ENCODE results near the gene SCAMP2. TPM values are rescaled to one million over a fixed set of nuclear protein-coding genes. Genes with fewer than 3 reads are reported as not detected.

Gene SCAMP2
- total RNA-seq, 1 donor from 2014 or later = 93.4 TPM

DNA sequence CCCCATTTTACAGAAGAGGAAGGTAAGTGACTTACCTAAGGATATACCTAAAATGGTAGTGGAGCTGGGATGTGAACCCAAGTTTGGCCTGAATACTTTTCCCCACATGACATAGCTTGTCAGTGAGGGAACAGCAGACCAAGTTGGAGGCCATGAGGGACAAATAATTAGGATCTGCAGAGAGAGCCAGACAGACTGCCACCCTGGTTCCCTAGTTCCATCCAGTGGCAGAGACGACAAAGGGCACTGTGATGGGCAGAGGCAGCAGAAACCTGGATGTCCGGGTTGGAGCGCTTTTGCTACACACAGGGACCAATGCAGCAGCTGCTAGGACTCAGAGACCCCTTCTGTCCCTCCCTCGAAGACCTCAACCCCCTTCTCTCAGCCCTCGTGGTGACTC is 45.6 kb downstream of the SCAMP2 start:
- H3K4me3 ChIP-seq (ENCODE audit: low read depth, low read length) = no peak overlapping the region
- H3K27me3 ChIP-seq (ENCODE audit: control insufficient read depth, insufficient read depth, low read length) = peaks cover 43% of the 10 kb centered on the region
- no peaks in the 10 kb centered on the region for H3K36me3 ChIP-seq (ENCODE audit: control insufficient read depth, insufficient read depth, low read length)
- no peak for DNase-seq (ENCODE audit: low read depth)
- TF ChIP-seq, protein P1, sequence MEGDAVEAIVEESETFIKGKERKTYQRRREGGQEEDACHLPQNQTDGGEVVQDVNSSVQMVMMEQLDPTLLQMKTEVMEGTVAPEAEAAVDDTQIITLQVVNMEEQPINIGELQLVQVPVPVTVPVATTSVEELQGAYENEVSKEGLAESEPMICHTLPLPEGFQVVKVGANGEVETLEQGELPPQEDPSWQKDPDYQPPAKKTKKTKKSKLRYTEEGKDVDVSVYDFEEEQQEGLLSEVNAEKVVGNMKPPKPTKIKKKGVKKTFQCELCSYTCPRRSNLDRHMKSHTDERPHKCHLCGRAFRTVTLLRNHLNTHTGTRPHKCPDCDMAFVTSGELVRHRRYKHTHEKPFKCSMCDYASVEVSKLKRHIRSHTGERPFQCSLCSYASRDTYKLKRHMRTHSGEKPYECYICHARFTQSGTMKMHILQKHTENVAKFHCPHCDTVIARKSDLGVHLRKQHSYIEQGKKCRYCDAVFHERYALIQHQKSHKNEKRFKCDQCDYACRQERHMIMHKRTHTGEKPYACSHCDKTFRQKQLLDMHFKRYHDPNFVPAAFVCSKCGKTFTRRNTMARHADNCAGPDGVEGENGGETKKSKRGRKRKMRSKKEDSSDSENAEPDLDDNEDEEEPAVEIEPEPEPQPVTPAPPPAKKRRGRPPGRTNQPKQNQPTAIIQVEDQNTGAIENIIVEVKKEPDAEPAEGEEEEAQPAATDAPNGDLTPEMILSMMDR (IDR thresholded peaks at IDR 0.05; ENCODE audit: insufficient read depth, low read length, poor library complexity, severe bottlenecking) = no peak

DNA sequence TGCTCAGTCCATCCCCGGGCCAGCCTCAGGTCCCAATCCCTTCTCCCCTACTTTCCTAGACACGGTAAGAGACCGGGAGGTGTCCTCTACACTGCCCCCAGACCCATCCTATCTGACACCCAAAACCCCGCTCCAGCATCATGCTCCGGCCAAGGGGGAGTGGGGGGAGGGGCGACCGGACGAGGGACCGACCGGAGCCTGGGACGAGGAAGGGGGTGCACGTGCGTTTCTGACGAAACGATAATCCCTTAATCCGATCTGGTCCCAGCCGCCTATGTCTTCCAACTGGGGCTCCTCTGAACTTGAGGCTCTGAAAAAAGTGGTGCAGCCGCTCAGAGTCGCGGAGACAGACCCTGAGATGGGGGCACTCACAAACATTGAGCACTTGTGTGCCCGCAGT is 46.2 kb downstream of the SCAMP2 start:
- TF ChIP-seq, protein P1 (IDR thresholded peaks at IDR 0.05; ENCODE audit: insufficient read depth, low read length, poor library complexity, severe bottlenecking) = no peak
- no peak for DNase-seq (ENCODE audit: low read depth)
- H3K36me3 ChIP-seq (ENCODE audit: control insufficient read depth, insufficient read depth, low read length) = no peaks in the 10 kb centered on the region
- no peak overlapping the region for H3K4me3 ChIP-seq (ENCODE audit: low read depth, low read length)
- H3K27me3 ChIP-seq (ENCODE audit: control insufficient read depth, insufficient read depth, low read length) = peaks cover 43% of the 10 kb centered on the region

DNA sequence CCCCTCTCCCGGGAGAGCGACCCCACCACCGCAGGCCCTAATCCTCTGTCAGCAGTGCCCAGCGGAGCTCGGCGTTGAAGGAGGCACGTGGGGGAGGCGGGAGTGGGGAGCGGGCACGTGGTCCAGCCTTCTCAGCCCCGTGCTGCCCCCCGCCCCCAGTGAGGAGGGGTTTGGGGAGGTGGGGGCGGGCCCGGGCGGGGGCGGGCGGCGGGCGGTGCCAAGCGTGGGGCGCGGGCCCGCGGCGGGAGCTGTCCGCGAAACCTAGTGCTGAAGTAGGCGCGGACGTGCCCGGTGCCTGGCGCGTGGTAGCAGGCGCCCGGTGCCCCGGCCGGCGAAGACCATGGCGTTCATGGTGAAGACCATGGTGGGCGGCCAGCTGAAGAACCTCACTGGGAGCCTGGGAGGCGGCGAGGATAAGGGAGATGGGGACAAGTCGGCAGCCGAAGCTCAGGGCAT is 46.8 kb downstream of the SCAMP2 start, which contains the start of gene CPLX3:
TSS of gene CPLX3 (plus strand) at position 264 of the 456 bp plus-strand sequence. CDS start at position 341, 77 bp downstream.
- DNase-seq (ENCODE audit: low read depth) = no peak
- H3K36me3 ChIP-seq (ENCODE audit: control insufficient read depth, insufficient read depth, low read length) = no peaks in the 10 kb centered on the region
- H3K4me3 ChIP-seq (ENCODE audit: low read depth, low read length) = no peak within 1 kb of the TSS
- peaks cover 43% of the 10 kb centered on the region for H3K27me3 ChIP-seq (ENCODE audit: control insufficient read depth, insufficient read depth, low read length)
- TF ChIP-seq, protein P1 (IDR thresholded peaks at IDR 0.05; ENCODE audit: insufficient read depth, low read length, poor library complexity, severe bottlenecking) = no peak

DNA sequence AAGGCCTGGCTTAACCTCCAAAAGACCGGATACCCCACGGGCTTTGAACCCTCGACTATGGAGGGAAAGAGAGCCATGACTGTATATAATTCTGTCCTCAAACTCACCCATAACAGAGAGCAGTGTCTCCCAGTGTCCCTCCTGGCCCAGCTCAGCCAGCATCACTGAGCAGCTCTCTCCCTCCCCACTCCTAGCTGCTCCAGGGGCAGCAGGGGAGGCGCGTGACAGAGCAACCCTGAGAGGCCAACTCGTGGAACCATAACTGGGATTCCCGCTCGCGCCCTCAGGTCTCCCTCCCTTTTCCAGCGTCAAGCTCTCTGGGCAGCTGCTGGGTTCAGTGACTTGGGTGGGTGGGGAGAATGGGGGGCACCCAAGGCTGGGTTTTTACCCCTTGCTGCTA is 47.3 kb downstream of the SCAMP2 start:
- TF ChIP-seq, protein P1 (IDR thresholded peaks at IDR 0.05; ENCODE audit: insufficient read depth, low read length, poor library complexity, severe bottlenecking) = no peak
- Histone ChIP-seq H3K36me3 (ENCODE audit: control insufficient read depth, insufficient read depth, low read length) (no peaks in the 10 kb centered on the region), H3K27me3 (ENCODE audit: control insufficient read depth, insufficient read depth, low read length) (peaks cover 43% of the 10 kb centered on the region), H3K4me3 (ENCODE audit: low read depth, low read length) (no peak overlapping the region)
- DNase-seq (ENCODE audit: low read depth) = no peak

DNA sequence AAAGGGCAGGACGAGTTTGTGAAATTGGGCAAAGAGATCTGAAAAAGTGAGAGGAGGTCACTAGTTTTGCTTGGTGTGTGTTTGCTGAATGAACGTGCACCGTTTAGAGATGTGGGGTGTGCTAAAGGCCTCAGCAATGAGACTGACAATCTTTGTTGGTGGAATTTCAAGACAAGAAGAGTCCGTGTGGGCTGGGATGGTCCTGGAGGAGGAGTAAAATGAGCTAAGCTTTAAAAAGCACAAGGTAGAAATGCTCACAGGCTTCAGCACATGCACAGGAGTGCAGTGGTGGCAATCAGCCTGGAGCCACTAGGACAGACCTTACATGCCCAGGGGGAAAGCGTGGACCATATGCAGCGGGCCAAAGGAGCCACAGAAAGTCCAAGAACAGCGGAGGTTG is 48.2 kb downstream of the SCAMP2 start:
- TF ChIP-seq, protein P1 (IDR thresholded peaks at IDR 0.05; ENCODE audit: insufficient read depth, low read length, poor library complexity, severe bottlenecking) = no peak
- H3K27me3 ChIP-seq (ENCODE audit: control insufficient read depth, insufficient read depth, low read length) = peaks cover 43% of the 10 kb centered on the region
- H3K36me3 ChIP-seq (ENCODE audit: control insufficient read depth, insufficient read depth, low read length) = no peaks in the 10 kb centered on the region
- H3K4me3 ChIP-seq (ENCODE audit: low read depth, low read length) = no peak overlapping the region
- DNase-seq (ENCODE audit: low read depth) = no peak

DNA sequence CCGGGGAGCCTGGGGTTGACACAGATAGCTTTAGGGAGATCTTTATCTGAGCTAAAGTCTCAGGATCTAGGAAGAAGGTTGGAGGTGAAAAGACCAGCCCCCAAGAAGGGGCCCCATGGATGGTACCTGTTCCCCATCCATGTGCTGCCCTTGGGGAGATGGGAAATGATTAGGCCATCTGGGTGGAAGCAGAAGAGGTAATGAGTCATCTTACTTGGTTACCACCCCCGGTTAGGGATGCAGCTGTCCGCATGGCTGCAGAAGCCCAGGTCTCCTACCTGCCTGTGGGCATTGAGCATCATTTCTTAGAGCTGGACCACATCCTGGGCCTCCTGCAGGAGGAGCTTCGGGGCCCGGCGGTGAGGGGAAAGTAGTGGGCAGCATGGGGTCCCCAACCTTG is 49.8 kb downstream of the SCAMP2 start:
- Histone ChIP-seq H3K4me3 (ENCODE audit: low read depth, low read length) (no peak overlapping the region), H3K27me3 (ENCODE audit: control insufficient read depth, insufficient read depth, low read length) (peaks cover 38% of the 10 kb centered on the region), H3K36me3 (ENCODE audit: control insufficient read depth, insufficient read depth, low read length) (no peaks in the 10 kb centered on the region)
- TF ChIP-seq, protein P1 (IDR thresholded peaks at IDR 0.05; ENCODE audit: insufficient read depth, low read length, poor library complexity, severe bottlenecking) = no peak
- DNase-seq (ENCODE audit: low read depth) = no peak

Measured in kidney epithelial cell (primary cell).